ENCODE results near the gene RAB32. TPM values are rescaled to one million over a fixed set of nuclear protein-coding genes. Genes with fewer than 3 reads are reported as not detected.

Gene RAB32
- total and polyA plus RNA-seq, 3 donors from 2014 or later, result 31.3 to 54.6 (median 39.1) TPM

DNA sequence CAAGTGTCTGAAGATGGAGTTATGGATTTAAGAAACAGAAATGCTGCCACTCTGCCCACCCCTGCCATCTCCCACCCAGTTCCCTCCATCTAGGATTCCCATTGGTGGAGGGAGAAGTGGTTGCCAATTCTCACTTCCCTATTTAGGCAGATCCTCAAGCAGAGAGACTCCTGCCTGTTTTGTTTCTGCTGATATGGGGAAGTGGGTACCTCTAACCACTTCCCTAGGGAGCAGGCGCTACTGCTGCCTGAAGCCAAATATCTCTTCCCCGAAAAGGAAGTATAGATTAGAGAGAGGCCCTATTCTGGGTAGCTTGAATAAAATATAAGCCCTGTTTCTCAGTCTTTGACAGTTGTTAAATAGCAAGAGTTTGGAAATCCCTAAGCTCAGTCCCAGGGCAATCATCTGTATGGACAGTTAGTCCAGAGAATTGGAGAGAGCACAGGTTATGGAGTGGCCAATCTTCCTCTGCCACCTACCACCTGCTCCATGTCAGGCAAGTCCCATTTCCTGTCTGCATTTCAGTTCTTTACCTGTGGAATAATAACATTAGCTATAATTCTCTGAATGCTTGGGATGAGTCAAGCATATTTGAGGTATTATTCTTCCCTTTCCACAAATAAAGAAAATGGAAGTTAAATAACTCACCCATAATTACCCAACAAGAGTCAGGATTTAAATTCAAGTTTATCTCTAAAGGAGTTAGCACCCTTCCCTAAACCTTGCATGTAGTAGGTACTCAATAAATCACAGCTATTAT lies 52.5 kb downstream of the RAB32 start:
- Histone ChIP-seq H3K4me3 (no peak overlapping the region), H3K36me3 (ENCODE audit: low read depth, missing control alignments) (no peaks in the 10 kb centered on the region), H3K27me3 (no peaks in the 10 kb centered on the region), H3K9me3 (no peaks in the 10 kb centered on the region), H3K27ac (no peak overlapping the region), H3K4me1 (peaks cover 4% of the 10 kb centered on the region)
- DNase-seq, result no peak
- no peak for TF ChIP-seq POLR2A (IDR thresholded peaks at IDR 0.05)
- TF ChIP-seq, protein P1, sequence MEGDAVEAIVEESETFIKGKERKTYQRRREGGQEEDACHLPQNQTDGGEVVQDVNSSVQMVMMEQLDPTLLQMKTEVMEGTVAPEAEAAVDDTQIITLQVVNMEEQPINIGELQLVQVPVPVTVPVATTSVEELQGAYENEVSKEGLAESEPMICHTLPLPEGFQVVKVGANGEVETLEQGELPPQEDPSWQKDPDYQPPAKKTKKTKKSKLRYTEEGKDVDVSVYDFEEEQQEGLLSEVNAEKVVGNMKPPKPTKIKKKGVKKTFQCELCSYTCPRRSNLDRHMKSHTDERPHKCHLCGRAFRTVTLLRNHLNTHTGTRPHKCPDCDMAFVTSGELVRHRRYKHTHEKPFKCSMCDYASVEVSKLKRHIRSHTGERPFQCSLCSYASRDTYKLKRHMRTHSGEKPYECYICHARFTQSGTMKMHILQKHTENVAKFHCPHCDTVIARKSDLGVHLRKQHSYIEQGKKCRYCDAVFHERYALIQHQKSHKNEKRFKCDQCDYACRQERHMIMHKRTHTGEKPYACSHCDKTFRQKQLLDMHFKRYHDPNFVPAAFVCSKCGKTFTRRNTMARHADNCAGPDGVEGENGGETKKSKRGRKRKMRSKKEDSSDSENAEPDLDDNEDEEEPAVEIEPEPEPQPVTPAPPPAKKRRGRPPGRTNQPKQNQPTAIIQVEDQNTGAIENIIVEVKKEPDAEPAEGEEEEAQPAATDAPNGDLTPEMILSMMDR (IDR thresholded peaks at IDR 0.05), result no peak
- intact Hi-C loops (cut with DNase I; ENCODE audit: low total_unique reads), result no loop called here
- WGBS, 2 donors, result 55 to 70% methylated on average over 2 of the region's 2 CpGs

DNA sequence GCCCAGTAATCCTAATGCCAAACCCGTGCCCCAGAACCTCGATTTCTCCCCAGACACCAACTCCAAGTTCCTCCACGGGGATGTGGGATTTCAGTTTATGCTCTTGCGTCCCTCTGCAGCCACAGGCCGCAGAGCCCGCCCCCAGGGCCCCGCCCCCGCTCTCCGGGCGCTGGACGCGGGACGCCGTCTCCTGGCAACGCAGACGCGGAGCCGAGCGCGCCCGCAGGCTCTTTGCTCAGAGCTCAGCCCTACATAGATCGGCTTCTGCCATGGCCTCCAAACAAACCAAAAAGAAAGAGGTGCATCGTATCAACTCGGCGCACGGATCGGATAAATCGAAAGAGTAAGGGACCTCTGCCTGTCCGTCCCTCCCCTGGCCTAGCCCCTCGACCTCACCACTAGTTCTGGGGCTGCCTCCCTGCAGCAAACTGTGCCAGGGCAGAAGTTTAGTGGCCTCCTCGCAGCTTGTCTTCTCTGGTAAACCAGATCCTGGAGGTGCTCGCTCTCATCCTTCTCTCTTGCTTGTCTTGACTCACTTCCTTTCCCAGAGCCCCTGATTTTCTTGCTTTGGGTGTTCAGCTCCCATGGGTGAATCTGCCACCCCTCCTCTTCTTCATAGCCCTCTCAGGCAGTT lies 55.3 kb downstream of the RAB32 start, which contains the start of gene ADGB:
Gene ADGB, plus strand, starts transcription at position 201 of the 634 bp plus-strand sequence. Its CDS starts 69 bp downstream, at position 270.
- no peaks in the 10 kb centered on the region for H3K36me3 ChIP-seq (ENCODE audit: low read depth, missing control alignments)
- TF ChIP-seq, protein P1 (IDR thresholded peaks at IDR 0.05), result no peak
- no peak for TF ChIP-seq POLR2A (IDR thresholded peaks at IDR 0.05)
- no peaks in the 10 kb centered on the region for H3K9me3 ChIP-seq
- no peaks in the 10 kb centered on the region for H3K27me3 ChIP-seq
- peak; percentile 71 for DNase-seq
- intact Hi-C loops (cut with DNase I; ENCODE audit: low total_unique reads), result no loop called here
- H3K27ac ChIP-seq, result no peak within 1 kb of the TSS
- peaks cover 4% of the 10 kb centered on the region for H3K4me1 ChIP-seq
- peak within 1 kb of the TSS; percentile 22 to 59 for H3K4me3 ChIP-seq
- 2 to 8% methylated on average over 7 to 31 of the region's 32 CpGs for WGBS, 2 donors

DNA sequence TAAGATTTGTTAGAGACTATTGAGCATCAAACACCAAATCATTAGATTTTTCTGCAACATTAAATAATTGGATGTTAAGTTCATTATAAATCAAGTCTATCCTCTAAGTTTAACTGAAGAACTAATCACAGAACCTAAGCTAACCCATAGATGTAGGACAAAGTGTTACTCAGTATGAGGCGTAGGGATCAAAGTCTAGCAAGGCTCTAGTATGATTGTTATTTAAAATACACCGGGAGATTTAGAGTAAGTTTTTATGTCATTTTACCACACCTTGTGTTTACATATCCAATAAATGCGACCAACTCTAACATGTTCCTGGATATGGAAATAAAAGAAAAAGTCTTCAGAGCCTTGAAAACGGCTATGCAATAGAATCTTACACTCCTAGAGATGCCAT lies 57.7 kb downstream of the RAB32 start:
- H3K4me3 ChIP-seq, result no peak overlapping the region
- intact Hi-C loops (cut with DNase I; ENCODE audit: low total_unique reads), result no loop called here
- no peak overlapping the region for H3K27ac ChIP-seq
- H3K27me3 ChIP-seq, result no peaks in the 10 kb centered on the region
- 57 to 69% methylated on average over 4 of the region's 4 CpGs for WGBS, 2 donors
- no peaks in the 10 kb centered on the region for H3K9me3 ChIP-seq
- no peak for DNase-seq
- peaks cover 4% of the 10 kb centered on the region for H3K4me1 ChIP-seq
- TF ChIP-seq POLR2A (IDR thresholded peaks at IDR 0.05), result no peak
- no peaks in the 10 kb centered on the region for H3K36me3 ChIP-seq (ENCODE audit: low read depth, missing control alignments)

DNA sequence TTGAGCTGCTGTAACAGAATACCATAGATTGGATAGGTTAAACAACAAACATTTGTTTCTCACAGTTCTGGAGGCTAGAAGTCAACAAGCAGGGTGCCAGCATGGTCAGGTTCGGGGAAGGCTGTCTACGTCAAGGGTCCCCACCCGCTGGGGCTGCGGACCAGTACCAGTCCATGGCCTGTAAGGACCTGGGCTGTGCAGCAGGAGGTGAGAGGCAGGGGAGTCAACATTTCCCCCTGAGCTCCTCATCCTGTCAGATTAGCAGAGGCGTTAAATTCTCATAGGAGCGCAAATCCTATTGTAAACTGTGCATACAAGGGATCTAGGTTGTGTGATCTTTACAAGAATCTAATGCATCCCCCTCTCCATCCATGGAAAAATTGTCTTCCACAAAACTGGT lies 58.9 kb downstream of the RAB32 start:
- Histone ChIP-seq H3K4me3 (no peak overlapping the region), H3K27me3 (no peaks in the 10 kb centered on the region), H3K4me1 (peaks cover 4% of the 10 kb centered on the region), H3K27ac (no peak overlapping the region), H3K9me3 (no peaks in the 10 kb centered on the region), H3K36me3 (ENCODE audit: low read depth, missing control alignments) (no peaks in the 10 kb centered on the region)
- no peak for DNase-seq
- WGBS, 2 donors, result 77 to 85% methylated on average over 6 of the region's 6 CpGs
- intact Hi-C loops (cut with DNase I; ENCODE audit: low total_unique reads), result no loop called here
- TF ChIP-seq, protein P1 (IDR thresholded peaks at IDR 0.05), result no peak
- TF ChIP-seq POLR2A (IDR thresholded peaks at IDR 0.05), result no peak

Other genes with a start within 250 kb of the RAB32 start
- 10 to 100 TPM; 23.8 to 28.8 TPM for gene ADGB, start 55.1 kb downstream of the RAB32 start, total RNA-seq
- gene ADGB, start 55.1 kb downstream of the RAB32 start, polyA plus RNA-seq (ENCODE audit: insufficient read depth, low read depth, low replicate concordance), result 53.0 TPM

Measured in testis (tissue), 3 donors.